ENCODE data around the gene STAT5A. TPM values are rescaled to one million over a fixed set of nuclear protein-coding genes. Genes with fewer than 3 reads are reported as not detected.
A peak's percentile ranks its signal among the peaks of the same experiment; 100 is the strongest.
"Not testable (repeated sequence)": the region's sequence is repeated elsewhere in the genome, so short reads cannot be mapped to it uniquely, and the experiment has no call there.

STAT5A gene
- 136 and 140 TPM in 2 replicates for total RNA-seq

DNA sequence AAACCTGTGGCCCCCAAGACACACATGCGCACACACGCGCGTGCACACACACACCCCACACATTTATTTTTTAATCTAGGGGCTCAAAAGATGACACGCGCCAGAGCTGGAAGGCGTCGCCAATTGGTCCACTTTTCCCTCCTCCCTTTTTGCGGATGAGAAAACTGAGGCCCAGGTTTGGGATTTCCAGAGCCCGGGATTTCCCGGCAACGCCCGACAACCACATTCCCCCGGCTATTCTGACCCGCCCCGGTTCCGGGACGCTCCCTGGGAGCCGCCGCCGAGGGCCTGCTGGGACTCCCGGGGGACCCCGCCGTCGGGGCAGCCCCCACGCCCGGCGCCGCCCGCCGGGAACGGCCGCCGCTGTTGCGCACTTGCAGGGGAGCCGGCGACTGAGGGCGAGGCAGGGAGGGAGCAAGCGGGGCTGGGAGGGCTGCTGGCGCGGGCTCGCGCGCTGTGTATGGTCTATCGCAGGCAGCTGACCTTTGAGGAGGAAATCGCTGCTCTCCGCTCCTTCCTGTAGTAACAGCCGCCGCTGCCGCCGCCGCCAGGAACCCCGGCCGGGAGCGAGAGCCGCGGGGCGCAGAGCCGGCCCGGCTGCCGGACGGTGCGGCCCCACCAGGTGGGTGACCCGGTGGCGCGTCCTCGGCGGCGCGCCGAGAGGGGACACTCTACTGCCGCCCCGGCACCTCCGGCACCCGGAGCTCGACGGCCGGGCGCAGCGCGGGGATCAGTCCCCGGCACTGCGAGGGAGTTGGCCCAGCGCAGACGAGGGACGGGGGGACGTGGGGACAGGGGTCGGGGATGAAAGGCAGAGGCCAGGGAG lies at the start of gene STAT5A:
Gene STAT5A (plus strand): TSS at position 522 of the 826 bp plus-strand sequence. CDS start 914 bp downstream, outside the sequence.
- H3K27ac Mint-ChIP-seq = peak within 1 kb of the TSS; percentile 97
- CTCF ChIA-PET = interaction anchor here (0.8 to 2.2 kb wide), 5 partner anchors 14 to 114 kb away, joined by 3 to 10 read pairs (median 5); no protein-coding TSS in a partner anchor
- peaks cover 51% of the 10 kb centered on the region for H3K4me1 Mint-ChIP-seq
- TF ChIP-seq, protein P1, sequence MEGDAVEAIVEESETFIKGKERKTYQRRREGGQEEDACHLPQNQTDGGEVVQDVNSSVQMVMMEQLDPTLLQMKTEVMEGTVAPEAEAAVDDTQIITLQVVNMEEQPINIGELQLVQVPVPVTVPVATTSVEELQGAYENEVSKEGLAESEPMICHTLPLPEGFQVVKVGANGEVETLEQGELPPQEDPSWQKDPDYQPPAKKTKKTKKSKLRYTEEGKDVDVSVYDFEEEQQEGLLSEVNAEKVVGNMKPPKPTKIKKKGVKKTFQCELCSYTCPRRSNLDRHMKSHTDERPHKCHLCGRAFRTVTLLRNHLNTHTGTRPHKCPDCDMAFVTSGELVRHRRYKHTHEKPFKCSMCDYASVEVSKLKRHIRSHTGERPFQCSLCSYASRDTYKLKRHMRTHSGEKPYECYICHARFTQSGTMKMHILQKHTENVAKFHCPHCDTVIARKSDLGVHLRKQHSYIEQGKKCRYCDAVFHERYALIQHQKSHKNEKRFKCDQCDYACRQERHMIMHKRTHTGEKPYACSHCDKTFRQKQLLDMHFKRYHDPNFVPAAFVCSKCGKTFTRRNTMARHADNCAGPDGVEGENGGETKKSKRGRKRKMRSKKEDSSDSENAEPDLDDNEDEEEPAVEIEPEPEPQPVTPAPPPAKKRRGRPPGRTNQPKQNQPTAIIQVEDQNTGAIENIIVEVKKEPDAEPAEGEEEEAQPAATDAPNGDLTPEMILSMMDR (IDR thresholded peaks at IDR 0.05) = no peak
- DNase-seq (peak; percentile 70), ATAC-seq (ENCODE audit: low read depth) (peak; percentile 77)
- POLR2A ChIA-PET = interaction anchor here (0.7 to 5.2 kb wide), 20 partner anchors 10 to 485 kb away, joined by 3 to 61 read pairs (median 4); partner anchors contain the start of genes DNAJC7, GHDC, HCRT and STAT3
- H3K36me3 Mint-ChIP-seq (ENCODE audit: low read depth) = peaks cover 35% of the 10 kb centered on the region
- peak within 1 kb of the TSS; percentile 94 for H3K4me3 Mint-ChIP-seq
- no peaks in the 10 kb centered on the region for H3K27me3 Mint-ChIP-seq
- no peaks in the 10 kb centered on the region for H3K9me3 Mint-ChIP-seq
- intact Hi-C loops (cut with micrococcal nuclease) = loop anchor here (1.0 to 10.0 kb wide), 8 partner anchors 12 to 321 kb away; partner anchors contain the start of genes CNP, DNAJC7, KCNH4 and STAT3

DNA sequence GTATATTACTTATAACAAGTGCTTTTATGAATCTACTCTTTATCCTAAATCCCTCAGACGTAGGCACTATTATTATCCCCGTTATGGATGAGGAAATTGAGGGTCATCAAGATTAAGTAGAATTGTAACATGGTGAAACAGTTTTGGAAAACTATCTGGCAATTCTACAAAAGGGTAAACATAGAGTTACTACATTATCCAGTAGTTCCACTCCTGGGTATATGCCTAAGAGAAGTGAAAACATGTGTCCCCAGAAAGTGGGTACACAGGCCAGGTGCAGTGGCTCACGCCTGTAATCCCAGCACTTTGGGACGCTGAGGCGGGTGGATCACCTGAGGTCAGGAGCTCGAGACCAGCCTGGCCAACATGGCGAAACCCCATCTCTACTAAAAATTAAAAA lies 48.7 kb upstream of the STAT5A start:
- POLR2A ChIA-PET; CTCF ChIA-PET; H3K4me1 Mint-ChIP-seq; H3K27ac Mint-ChIP-seq; ATAC-seq (ENCODE audit: low read depth); H3K9me3 Mint-ChIP-seq; DNase-seq; H3K4me3 Mint-ChIP-seq; H3K27me3 Mint-ChIP-seq; H3K36me3 Mint-ChIP-seq (ENCODE audit: low read depth); intact Hi-C loops (cut with micrococcal nuclease): not testable (repeated sequence)

DNA sequence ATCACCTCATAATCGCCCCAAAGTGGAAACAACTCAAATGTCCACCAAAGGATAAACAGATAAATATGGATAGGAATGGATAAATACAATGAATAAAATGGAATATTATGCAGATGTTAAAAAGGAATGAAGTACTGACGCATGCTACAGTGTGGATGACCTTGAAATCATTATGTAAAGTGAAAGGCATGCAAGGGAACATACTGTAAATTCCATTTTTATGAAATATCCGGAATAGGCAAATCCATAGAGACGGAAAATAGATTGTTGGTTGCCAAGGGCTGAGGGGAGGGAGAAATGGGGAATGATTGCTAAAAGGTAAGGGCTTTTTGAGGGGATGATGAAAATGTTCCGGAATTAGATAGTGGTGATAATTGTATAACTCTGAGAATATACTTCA lies 48.1 kb upstream of the STAT5A start:
- POLR2A ChIA-PET = no interaction called here
- CTCF ChIA-PET = no interaction called here
- Mint-ChIP-seq H3K27me3 (no peaks in the 10 kb centered on the region), H3K9me3 (no peaks in the 10 kb centered on the region), H3K36me3 (ENCODE audit: low read depth) (peaks cover 2% of the 10 kb centered on the region), H3K4me1 (peaks cover 3% of the 10 kb centered on the region), H3K4me3 (no peak overlapping the region), H3K27ac (no peak overlapping the region)
- DNase-seq (no peak), ATAC-seq (ENCODE audit: low read depth) (no peak)
- intact Hi-C loops (cut with micrococcal nuclease) = no loop called here
- TF ChIP-seq, protein P1 (IDR thresholded peaks at IDR 0.05) = no peak

DNA sequence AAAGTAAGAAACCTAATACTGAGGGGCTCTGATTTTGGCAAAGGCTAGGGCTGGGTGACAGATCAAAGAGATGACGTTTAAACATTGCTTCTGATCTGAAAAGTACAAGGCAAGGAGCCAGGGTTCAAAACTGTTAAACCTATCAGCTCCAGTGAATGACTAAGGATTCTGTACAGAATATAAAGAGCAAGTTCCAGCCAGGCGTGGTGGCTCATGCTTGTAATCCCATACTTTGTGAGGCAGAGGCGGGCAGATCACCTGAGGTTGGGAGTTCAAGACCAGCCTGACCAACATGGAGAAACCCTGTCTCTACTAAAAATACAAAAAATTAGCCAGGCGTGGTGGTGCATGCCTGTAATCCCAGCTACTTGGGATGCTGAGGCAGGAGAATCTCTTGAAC lies 47.4 kb upstream of the STAT5A start:
- H3K4me3 Mint-ChIP-seq; ATAC-seq (ENCODE audit: low read depth); H3K27ac Mint-ChIP-seq; H3K36me3 Mint-ChIP-seq (ENCODE audit: low read depth); DNase-seq; CTCF ChIA-PET; H3K4me1 Mint-ChIP-seq; POLR2A ChIA-PET; H3K9me3 Mint-ChIP-seq; H3K27me3 Mint-ChIP-seq; intact Hi-C loops (cut with micrococcal nuclease): not testable (repeated sequence)

DNA sequence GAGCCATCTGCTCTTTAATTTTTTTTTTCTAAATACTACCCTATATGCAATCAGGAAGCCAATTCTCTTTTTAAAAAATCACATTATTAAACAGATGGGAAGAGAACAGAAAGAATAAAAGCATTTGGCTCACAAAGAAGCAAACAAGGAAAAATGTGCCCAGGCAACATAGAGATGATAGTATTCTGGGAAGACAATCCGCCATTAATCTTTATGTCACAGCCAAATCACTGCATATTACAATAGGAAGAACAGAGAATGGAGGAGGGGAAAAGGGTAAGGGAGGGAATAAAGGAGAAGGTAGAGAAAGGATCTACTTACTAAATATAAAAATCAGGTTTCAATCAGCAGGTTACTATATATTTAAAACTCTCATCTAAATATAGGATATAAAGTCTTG lies 46.4 kb upstream of the STAT5A start:
- Mint-ChIP-seq H3K9me3 (no peaks in the 10 kb centered on the region), H3K4me3 (no peak overlapping the region), H3K36me3 (ENCODE audit: low read depth) (peaks cover 2% of the 10 kb centered on the region), H3K27me3 (no peaks in the 10 kb centered on the region), H3K27ac (no peak overlapping the region), H3K4me1 (peaks cover 8% of the 10 kb centered on the region)
- intact Hi-C loops (cut with micrococcal nuclease) = no loop called here
- ATAC-seq (ENCODE audit: low read depth) (no peak), DNase-seq (no peak)
- POLR2A ChIA-PET = no interaction called here
- CTCF ChIA-PET = no interaction called here
- TF ChIP-seq, protein P1 (IDR thresholded peaks at IDR 0.05) = no peak

DNA sequence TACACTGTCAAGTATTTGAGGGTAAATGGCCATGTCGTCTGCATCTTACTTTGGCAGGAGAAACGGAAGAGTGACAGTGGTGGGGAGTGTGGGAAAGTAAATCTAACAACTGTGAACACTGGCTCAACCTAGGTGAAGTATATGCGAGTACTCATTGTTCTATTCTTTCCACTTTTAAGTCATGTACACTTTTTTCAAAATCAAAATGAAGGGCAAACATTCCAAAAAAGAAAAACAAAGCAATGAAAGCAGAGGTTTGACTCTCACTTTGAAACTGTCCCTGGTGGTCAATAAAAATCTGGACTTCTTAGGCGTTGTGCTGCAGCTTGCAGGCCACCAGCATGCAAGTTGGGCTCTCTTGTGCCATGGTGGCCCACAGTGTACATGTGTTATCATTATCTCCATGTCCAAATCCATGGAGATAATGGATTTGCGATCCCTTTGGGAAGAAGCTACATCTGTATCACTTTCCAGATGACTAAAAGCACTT lies 44.8 kb upstream of the STAT5A start:
- CTCF ChIA-PET = interaction anchor here (1.1 kb wide), 1 partner anchor 22 kb away, joined by 3 read pairs; no protein-coding TSS in a partner anchor

DNA sequence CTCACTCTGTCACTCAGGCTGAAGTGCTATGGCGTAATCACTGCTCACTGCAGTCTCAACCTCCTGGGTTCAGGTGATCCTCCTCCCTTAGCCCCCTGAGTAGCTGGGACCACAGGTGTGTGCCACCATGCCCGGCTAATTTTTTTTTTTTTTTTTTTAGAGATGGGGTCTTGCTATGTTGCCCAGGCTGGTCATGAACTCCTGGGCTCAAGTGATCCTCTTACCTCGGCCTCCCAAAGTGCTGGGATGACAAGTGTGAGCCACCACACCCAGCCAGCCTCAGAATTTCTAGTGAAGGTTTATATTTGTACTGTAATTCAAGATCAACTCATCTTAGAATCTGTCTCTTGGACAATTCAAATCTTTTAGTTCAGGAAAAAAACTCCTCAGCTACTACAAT lies 44.2 kb upstream of the STAT5A start:
- H3K36me3 Mint-ChIP-seq (ENCODE audit: low read depth); H3K4me3 Mint-ChIP-seq; intact Hi-C loops (cut with micrococcal nuclease); DNase-seq; POLR2A ChIA-PET; H3K9me3 Mint-ChIP-seq; ATAC-seq (ENCODE audit: low read depth); H3K27me3 Mint-ChIP-seq; H3K27ac Mint-ChIP-seq: not testable (repeated sequence)
- CTCF ChIA-PET = interaction anchor here (1.1 kb wide), 1 partner anchor 22 kb away, joined by 3 read pairs; no protein-coding TSS in a partner anchor
- peaks cover 30% of the 10 kb centered on the region for H3K4me1 Mint-ChIP-seq

More for the DNA sequence above, 44.8 kb upstream of the STAT5A start:
- H3K4me1 Mint-ChIP-seq = peaks cover 24% of the 10 kb centered on the region
- DNase-seq = no peak
- no peaks in the 10 kb centered on the region for H3K27me3 Mint-ChIP-seq
- TF ChIP-seq, protein P1 (IDR thresholded peaks at IDR 0.05) = no peak
- POLR2A ChIA-PET = no interaction called here
- H3K9me3 Mint-ChIP-seq = no peaks in the 10 kb centered on the region
- no peak overlapping the region for H3K4me3 Mint-ChIP-seq
- H3K36me3 Mint-ChIP-seq (ENCODE audit: low read depth) = peaks cover 2% of the 10 kb centered on the region
- intact Hi-C loops (cut with micrococcal nuclease) = no loop called here
- ATAC-seq (ENCODE audit: low read depth) = no peak
- no peak overlapping the region for H3K27ac Mint-ChIP-seq

DNA sequence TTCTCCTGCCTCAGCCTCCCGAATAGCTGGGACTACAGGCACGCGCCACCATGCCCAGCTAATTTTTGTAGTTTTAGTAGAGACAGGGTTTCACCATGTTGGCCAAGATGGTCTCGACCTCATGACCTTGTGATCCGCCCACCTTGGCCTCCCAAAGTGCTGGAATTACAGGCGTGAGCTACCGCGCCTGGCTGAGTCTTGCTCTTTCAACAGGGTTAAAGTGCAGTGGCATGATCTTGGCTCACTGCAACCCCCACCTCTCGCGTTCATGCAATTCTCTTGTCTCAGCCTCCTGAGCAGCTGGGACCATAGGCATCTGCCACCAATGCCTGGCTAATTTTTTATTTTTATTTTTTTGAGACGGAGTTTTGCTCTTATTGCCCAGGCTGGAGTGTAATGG lies 43.1 kb upstream of the STAT5A start:
- H3K4me3 Mint-ChIP-seq; H3K27ac Mint-ChIP-seq; H3K27me3 Mint-ChIP-seq; POLR2A ChIA-PET; DNase-seq; H3K9me3 Mint-ChIP-seq; intact Hi-C loops (cut with micrococcal nuclease); H3K36me3 Mint-ChIP-seq (ENCODE audit: low read depth); ATAC-seq (ENCODE audit: low read depth): not testable (repeated sequence)
- H3K4me1 Mint-ChIP-seq = peaks cover 41% of the 10 kb centered on the region
- CTCF ChIA-PET = interaction anchor here (0.5 kb wide), 1 partner anchor 59 kb away, joined by 4 read pairs; no protein-coding TSS in a partner anchor

All from activated B cell treated with CpG ODN at 0.5 μM for 24 hours (primary cell).